Endothelial cell of umbilical vein (primary cell): ENCODE data around the gene MUC2. TPM values are rescaled to one million over a fixed set of nuclear protein-coding genes. Genes with fewer than 3 reads are reported as not detected.

Source experiments
- BruUV-seq: library from RNA; stranded (reverse); fragments of 400-500 nt; replicated peaks from 2 replicates; lab custom pipeline; 2021; lab: Mats Ljungman, UMichigan
- CTCF ChIA-PET: fragments of 300-600, 350-600 bp; sonication (Branson Sonifier 250); formaldehyde crosslinking; loops from one replicate; lab custom pipeline; 2021; ENCODE audit warnings: antibody characterized with exemption, inconsistent platforms; lab: Charles Lee
- POLR2A ChIA-PET: fragments of 300-600, 350-600 bp; sonication (Branson Sonifier 250); formaldehyde crosslinking; loops from one replicate; lab custom pipeline; 2021; ENCODE audit warnings: antibody characterized with exemption, inconsistent platforms; lab: Charles Lee
- DNase-seq: peaks from one replicate; pipeline ENCODE4 v3.0.0-alpha.2; 2011; ENCODE audit warnings: low read depth, low spot score
- FAIRE-seq: peaks from 2 replicates; lab custom pipeline; 2011; peaks lifted over from hg19 to GRCh38; lab: Jason Lieb, UNC
- H2AFZ ChIP-seq: 2 replicates; pipeline ENCODE4 v1.6.0; 2012; ENCODE audit warnings: low read depth, low read length, control low read depth, inconsistent platforms
- H3K27ac ChIP-seq: 2 replicates; pipeline ENCODE4 v1.5.1; 2011; ENCODE audit warnings: low read depth, mild to moderate bottlenecking, control low read depth, low read length, moderate library complexity; ENCODE audit not compliant: insufficient read depth
- H3K27me3 ChIP-seq, 2 experiments: 2 replicates each; pipeline versions ENCODE4 v1.6.0 to v1.6.1; 2011; ENCODE audit warnings: low read length in 2 of 2, mixed read lengths in 1 of 2; ENCODE audit not compliant: control insufficient read depth in 2 of 2, insufficient read depth in 2 of 2
- H3K36me3 ChIP-seq, 2 experiments: 2 replicates in 1 of 2; 3 replicates in 1 of 2; pipeline ENCODE4 v1.5.1; 2011; ENCODE audit warnings: low read length in 2 of 2, mild to moderate bottlenecking in 1 of 2, moderate library complexity in 1 of 2; ENCODE audit not compliant: control insufficient read depth in 2 of 2, insufficient read depth in 2 of 2; ENCODE audit errors: extremely low read depth in 1 of 2
- H3K4me1 ChIP-seq: 3 replicates; pipeline ENCODE4 v1.5.1; 2011; ENCODE audit warnings: mild to moderate bottlenecking, low read length; ENCODE audit not compliant: control insufficient read depth, insufficient read depth; ENCODE audit errors: extremely low read depth
- H3K4me2 ChIP-seq: 2 replicates; pipeline ENCODE4 v1.6.1; 2011; ENCODE audit warnings: low read length, control low read depth, mixed read lengths; ENCODE audit not compliant: insufficient read depth
- H3K4me3 ChIP-seq, 3 experiments: fragments of 200-600 bp in 1 of 3; sonication (generic), shearing (Covaris generic) in 1 of 3; replicated peaks in 1 of 3; 2 replicates each; pipeline ENCODE4 v1.5.1; 2011 to 2016; ENCODE audit warnings: control low read depth in 3 of 3, low read length in 3 of 3, mild to moderate bottlenecking in 2 of 3, inconsistent platforms in 1 of 3, low read depth in 1 of 3, moderate library complexity in 1 of 3; ENCODE audit not compliant: insufficient read depth in 1 of 3
- H3K79me2 ChIP-seq: 2 replicates; pipeline ENCODE4 v1.6.0; 2012; ENCODE audit warnings: low read length, inconsistent platforms; ENCODE audit not compliant: control insufficient read depth, insufficient read depth
- H3K9ac ChIP-seq: replicated peaks from 2 replicates; pipeline ENCODE3; 2011; ENCODE audit warnings: low read length, control low read depth; ENCODE audit not compliant: insufficient read depth; ENCODE audit errors: extremely low read depth
- H3K9me1 ChIP-seq: replicated peaks from 3 replicates; pipeline ENCODE4 v1.6.0; 2011; ENCODE audit warnings: mild to moderate bottlenecking, low read length; ENCODE audit not compliant: control insufficient read depth, insufficient read depth; ENCODE audit errors: extremely low read depth
- H3K9me3 ChIP-seq: replicated peaks from 2 replicates; pipeline ENCODE4 v1.5.1; 2012; ENCODE audit warnings: low read length, inconsistent platforms; ENCODE audit not compliant: control insufficient read depth, insufficient read depth
- H4K20me1 ChIP-seq: replicated peaks from 2 replicates; pipeline ENCODE3; 2011; ENCODE audit warnings: mild to moderate bottlenecking, low read length; ENCODE audit not compliant: control insufficient read depth, insufficient read depth; ENCODE audit errors: extremely low read depth
- CTCF ChIP-seq, 2 donors: IDR thresholded peaks; 1 replicate in 1 of 2; 2 replicates in 1 of 2; pipeline ENCODE4 v1.5.1; 2011; ENCODE audit warnings: low read length in 2 of 2, mild to moderate bottlenecking in 2 of 2, moderate library complexity in 2 of 2, control low read depth in 1 of 2, inconsistent platforms in 1 of 2, low read depth in 1 of 2; ENCODE audit not compliant: insufficient read depth in 1 of 2; ENCODE audit errors: extremely low read depth in 1 of 2
- EZH2 ChIP-seq: IDR thresholded peaks from 2 replicates; pipeline ENCODE4 v1.6.1; 2012; ENCODE audit warnings: borderline replicate concordance, low read depth, mild to moderate bottlenecking, moderate library complexity, low read length, inconsistent platforms; ENCODE audit not compliant: severe bottlenecking
- FOS ChIP-seq: IDR thresholded peaks from 2 replicates; pipeline ENCODE4 v1.6.1; 2011; ENCODE audit warnings: mild to moderate bottlenecking, low read length, moderate library complexity, borderline replicate concordance; ENCODE audit not compliant: insufficient read depth
- GATA2 ChIP-seq: IDR thresholded peaks from 2 replicates; pipeline ENCODE4 v1.7.0; 2011; ENCODE audit warnings: low read depth, mild to moderate bottlenecking, moderate library complexity, mixed read lengths, low read length; ENCODE audit not compliant: insufficient read length, insufficient read depth
- JUN ChIP-seq: IDR thresholded peaks from 2 replicates; pipeline ENCODE4 v1.6.1; 2011; ENCODE audit warnings: borderline replicate concordance, low read depth; ENCODE audit not compliant: insufficient read length, insufficient read depth
- MYC ChIP-seq: IDR thresholded peaks from one replicate; pipeline ENCODE4 v1.6.1; 2011; ENCODE audit warnings: mild to moderate bottlenecking, low read depth, low read length
- POLR2A ChIP-seq: IDR thresholded peaks from 2 replicates; pipeline ENCODE4 v1.6.1; 2012; ENCODE audit warnings: low read depth, mild to moderate bottlenecking, control low read depth, low read length
- POLR2AphosphoS5 ChIP-seq: IDR thresholded peaks from 2 replicates; pipeline ENCODE4 v1.6.1; 2012; ENCODE audit warnings: low read depth, mild to moderate bottlenecking, control low read depth, low read length, moderate library complexity; ENCODE audit not compliant: insufficient read depth
- dilution Hi-C: fragments of 300-500 bp; cut with MboI; formaldehyde crosslinking; loops from one replicate; pipeline ENCODE4 v1.15.0; 2019; ENCODE audit warnings: low sequenced_read_pairs; ENCODE audit not compliant: extremely low pct_ligation_motif_present
- intact Hi-C: fragments of 100-400 bp; cut with micrococcal nuclease; formaldehyde crosslinking; loops from one replicate; pipeline ENCODE4 v1.10.0; 2022
- polyA plus RNA-seq, 4 experiments: library from polyadenylated mRNA; depleted of rRNA in 3 of 4; stranded (reverse) in 3 of 4; unstranded in 1 of 4; fragments of >200 nt; gene quantifications; 2 replicates each; pipeline versions ENCODE4 v1.2.1 to v1.2.3, GENCODE V29; 2011 to 2012; ENCODE audit warnings: missing spikeins in 1 of 4
- total RNA-seq: library from RNA; stranded (reverse); gene quantifications from 2 replicates; pipeline ENCODE4 v1.2.3, GENCODE V29; 2021
- TF ChIP-seq, protein P1 (sequence below): IDR thresholded peaks from 2 replicates; pipeline ENCODE4 v1.6.1; 2011; ENCODE audit not compliant: insufficient read depth, insufficient read length

MUC2 gene
- total and polyA plus RNA-seq, 2 donors (not counting 3 experiments of a cell fraction or from before 2014, with no cell fraction given) = not detected

DNA sequence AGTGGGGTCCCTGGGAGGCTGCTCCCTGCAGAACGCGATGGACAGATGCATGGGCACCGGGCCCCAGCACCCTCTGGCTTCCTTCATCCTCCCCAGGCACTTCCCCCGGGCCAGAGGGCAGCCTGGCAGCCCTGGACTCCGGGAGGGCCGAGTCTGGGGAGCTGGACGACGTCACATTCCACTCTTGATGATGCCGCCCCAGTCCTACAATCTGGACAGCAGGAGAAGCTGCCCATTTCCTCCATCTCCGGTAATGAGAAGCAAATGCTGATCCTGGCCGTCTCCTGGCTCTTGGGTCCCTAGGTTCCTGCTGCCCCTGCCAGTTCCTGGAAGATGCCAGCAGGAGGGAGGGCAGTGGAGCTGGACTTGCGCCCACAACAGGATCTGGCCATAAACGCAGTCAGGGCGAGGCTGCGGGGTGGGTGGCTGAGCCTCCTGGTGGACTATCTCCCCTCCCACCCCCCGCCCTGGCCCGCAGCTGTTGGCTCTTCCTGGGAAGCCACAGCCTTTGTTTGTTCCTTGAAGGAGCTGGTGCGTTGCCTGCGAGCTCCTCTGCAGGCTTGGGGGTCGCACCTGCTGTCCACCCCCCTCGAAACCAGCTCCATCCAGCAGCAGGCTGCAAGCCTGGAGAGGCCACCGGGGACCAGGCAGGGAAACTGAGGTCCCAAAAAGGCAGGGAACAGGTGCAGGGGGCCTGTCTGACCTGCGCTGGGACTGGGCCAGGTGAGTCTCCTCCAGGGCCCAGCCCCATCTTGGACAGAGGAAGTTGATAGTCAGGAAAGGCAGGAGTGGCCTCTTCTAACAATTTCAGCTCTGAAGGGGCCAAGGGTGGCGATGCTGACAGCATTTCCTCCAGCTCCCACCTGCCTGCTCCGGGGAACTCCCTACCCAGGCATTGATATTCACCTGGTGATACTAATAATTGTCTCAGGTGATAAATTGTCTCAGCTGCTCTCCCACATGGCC lies 20.2 kb upstream of the MUC2 start:
- CTCF ChIA-PET = interaction anchor here (0.9 to 1.9 kb wide), 3 partner anchors 10 to 520 kb away, joined by 4 to 5 read pairs (median 5); no protein-coding TSS in a partner anchor
- no peaks in the 10 kb centered on the region for H3K79me2 ChIP-seq
- intact Hi-C loops = loop anchor here (5.0 kb wide), 1 partner anchor 142 kb away; the partner anchor contains the start of gene CHID1
- H3K9me3 ChIP-seq = no peaks in the 10 kb centered on the region
- no peaks in the 10 kb centered on the region for H4K20me1 ChIP-seq
- no peaks in the 10 kb centered on the region for H3K27me3 ChIP-seq
- TF ChIP-seq MYC (no peak), CTCF (IDR thresholded peaks at IDR 0.05; ENCODE audit: extremely low read depth in 1 of 2, insufficient read depth in 1 of 2, low read depth in 1 of 2, low read length in 2 of 2) (no peak), JUN (no peak), EZH2 (no peak), GATA2 (no peak), FOS (no peak), POLR2A (no peak), POLR2AphosphoS5 (no peak)
- TF ChIP-seq, protein P1, sequence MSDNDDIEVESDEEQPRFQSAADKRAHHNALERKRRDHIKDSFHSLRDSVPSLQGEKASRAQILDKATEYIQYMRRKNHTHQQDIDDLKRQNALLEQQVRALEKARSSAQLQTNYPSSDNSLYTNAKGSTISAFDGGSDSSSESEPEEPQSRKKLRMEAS = no peak
- dilution Hi-C loops = no loop called here
- no peaks in the 10 kb centered on the region for H3K36me3 ChIP-seq
- DNase-seq (peak; percentile 6), FAIRE-seq (no peak)
- no TSS peak for BruUV-seq
- no peak overlapping the region for H3K27ac ChIP-seq
- no peaks in the 10 kb centered on the region for H3K9me1 ChIP-seq
- no peak overlapping the region for H2AFZ ChIP-seq
- POLR2A ChIA-PET = interaction anchor here (0.6 kb wide), 1 partner anchor 512 kb away, joined by 4 read pairs; no protein-coding TSS in a partner anchor
- H3K4me3 ChIP-seq = no peak overlapping the region
- H3K4me2 ChIP-seq = no peak overlapping the region
- H3K9ac ChIP-seq = no peak overlapping the region
- no peaks in the 10 kb centered on the region for H3K4me1 ChIP-seq
